ENCODE results near the gene SLC39A1.
"Not testable (repeated sequence)": the region's sequence is repeated elsewhere in the genome, so short reads cannot be mapped to it uniquely, and the experiment has no call there.

SLC39A1 gene, protein sequence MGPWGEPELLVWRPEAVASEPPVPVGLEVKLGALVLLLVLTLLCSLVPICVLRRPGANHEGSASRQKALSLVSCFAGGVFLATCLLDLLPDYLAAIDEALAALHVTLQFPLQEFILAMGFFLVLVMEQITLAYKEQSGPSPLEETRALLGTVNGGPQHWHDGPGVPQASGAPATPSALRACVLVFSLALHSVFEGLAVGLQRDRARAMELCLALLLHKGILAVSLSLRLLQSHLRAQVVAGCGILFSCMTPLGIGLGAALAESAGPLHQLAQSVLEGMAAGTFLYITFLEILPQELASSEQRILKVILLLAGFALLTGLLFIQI

DNA sequence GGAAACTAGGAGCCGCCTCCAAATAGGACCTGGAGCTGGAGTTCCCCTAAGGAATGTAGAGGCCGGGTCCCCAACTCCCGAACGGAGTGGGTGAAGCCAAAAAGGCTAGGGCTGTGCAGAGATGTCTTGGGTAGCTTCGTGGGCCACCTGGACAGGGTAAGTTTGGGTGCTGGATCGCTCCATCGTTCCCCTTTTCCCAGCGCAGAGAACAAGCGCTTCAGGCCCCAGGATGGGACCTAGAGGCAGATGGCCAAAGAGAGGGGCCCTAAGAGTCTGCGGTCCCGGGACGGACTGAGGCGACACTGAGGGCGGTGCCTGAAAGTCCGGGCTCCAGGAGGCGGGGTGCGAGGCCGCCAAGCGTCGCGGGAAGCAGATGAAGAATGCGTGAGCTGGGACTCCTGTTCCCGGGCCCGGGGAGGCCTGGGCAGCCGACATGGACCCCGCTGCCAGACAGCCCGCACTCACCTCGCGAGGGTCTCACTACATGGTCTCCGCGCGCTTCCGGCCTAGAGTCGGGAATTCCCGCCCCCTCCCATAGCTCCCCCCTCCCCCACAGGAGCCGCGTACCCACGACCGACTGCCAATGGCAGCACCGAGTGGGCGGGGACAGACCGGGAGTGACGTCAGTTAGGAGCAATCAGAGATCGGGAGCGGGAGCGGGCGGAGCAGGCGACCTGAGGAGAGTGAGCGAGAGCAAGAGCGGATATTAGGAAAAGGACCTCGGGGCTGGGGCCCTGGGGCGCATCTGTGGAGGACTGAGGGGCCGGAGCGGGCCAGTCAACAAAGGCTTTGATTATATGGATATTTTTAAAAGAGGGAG is at the start of gene SLC39A1:
Gene SLC39A1, minus strand, starts transcription at position 508 of the 820 bp plus-strand sequence. CDS start 822 bp downstream, outside the sequence.
- H3K36me3 ChIP-seq (ENCODE audit: insufficient read depth, low read length), result peaks cover 11% of the 10 kb centered on the region; the same call in 1 of the 2 replicates
- H3K9ac ChIP-seq (ENCODE audit: low read depth, low read length), result peak within 1 kb of the TSS; percentile 93
- H3K9me3 ChIP-seq (ENCODE audit: control insufficient read depth, insufficient read depth, low read length), result no peaks in the 10 kb centered on the region
- H3K4me1 ChIP-seq (ENCODE audit: insufficient read depth, low read length), result peaks cover 15% of the 10 kb centered on the region

DNA sequence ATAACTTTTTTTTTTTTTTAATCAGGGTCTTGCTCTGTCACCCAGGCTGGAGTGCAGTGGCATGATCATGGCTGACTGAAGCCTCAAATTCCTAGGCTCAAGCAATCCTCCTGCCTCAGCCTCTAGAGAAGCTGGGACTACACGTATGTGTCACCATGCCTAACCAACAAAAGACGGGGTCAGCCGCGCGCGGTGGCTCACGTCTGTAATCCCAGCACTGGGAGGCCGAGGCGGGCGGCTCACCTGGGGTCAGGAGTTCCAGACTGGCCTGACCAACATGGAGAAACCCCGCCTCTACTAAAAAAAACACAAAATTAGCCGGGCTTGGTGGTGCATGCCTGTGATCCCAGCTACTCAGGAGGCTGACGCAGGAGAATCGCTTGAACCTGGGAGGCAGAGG is 49.2 kb upstream of the SLC39A1 start:
- H3K9me3 ChIP-seq (ENCODE audit: control insufficient read depth, insufficient read depth, low read length); H3K36me3 ChIP-seq (ENCODE audit: insufficient read depth, low read length); H3K9ac ChIP-seq (ENCODE audit: low read depth, low read length); H3K4me1 ChIP-seq (ENCODE audit: insufficient read depth, low read length): not testable (repeated sequence)

DNA sequence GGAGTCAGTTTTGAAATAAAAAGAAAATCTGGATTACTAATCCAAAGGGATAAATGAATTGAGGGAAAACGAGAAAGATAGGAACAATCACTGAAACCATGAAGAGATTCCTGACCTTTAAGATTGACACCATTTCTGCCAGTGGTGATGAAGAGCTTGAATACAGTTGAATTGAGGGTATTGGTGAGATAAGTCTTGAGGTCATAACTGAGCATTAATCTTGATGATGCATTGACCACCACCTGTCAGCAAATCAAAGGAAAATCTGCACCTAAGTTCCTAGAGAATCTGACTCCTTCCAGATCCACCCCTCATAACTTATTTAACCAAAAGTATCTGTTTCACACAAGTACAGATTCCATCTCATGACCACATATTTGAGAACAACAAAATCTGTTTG is 48.8 kb upstream of the SLC39A1 start:
- Histone ChIP-seq H3K9me3 (ENCODE audit: control insufficient read depth, insufficient read depth, low read length) (no peaks in the 10 kb centered on the region), H3K36me3 (ENCODE audit: insufficient read depth, low read length) (no peaks in the 10 kb centered on the region), H3K9ac (ENCODE audit: low read depth, low read length) (no peak overlapping the region), H3K4me1 (ENCODE audit: insufficient read depth, low read length) (no peaks in the 10 kb centered on the region)

DNA sequence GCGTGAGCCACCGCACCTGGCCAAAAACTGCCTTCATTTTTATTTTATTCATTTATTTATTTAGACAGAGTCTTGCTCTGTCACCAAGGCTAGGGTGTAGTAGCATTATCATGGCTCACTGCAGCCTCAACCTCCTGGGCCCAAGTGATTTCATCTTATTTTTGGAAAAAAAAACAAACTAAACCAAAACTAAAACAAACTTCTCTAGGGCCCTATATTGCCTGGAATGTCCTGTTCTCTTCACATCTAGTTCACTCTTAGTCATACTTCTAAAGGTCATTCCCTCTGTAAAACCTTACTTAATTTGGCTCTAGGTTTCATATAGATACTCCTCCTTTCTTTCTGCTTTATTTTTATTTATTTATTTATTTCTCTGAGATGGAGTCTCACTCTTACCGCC is 42.8 kb upstream of the SLC39A1 start:
- Histone ChIP-seq H3K36me3 (ENCODE audit: insufficient read depth, low read length) (no peaks in the 10 kb centered on the region), H3K4me1 (ENCODE audit: insufficient read depth, low read length) (no peaks in the 10 kb centered on the region), H3K9ac (ENCODE audit: low read depth, low read length) (no peak overlapping the region), H3K9me3 (ENCODE audit: control insufficient read depth, insufficient read depth, low read length) (no peaks in the 10 kb centered on the region)

DNA sequence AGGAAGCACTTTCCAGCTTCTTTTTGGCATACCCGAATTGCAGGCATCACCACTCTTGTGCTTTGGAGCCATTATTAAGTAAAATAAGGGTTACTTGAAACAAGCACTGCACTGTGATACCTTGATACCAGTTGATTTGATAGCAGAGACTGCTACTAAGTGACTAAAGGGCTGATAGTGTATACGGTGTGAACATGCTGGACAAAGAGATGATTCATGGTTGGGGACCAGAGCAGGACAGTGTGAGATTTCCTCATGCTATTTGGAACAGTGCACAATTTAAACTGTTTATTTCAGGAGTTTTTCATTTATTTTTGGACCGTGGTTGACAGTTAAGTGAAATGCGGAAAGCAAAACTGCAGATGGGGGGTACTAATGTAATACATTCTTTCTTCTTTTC is 37.1 kb upstream of the SLC39A1 start:
- Histone ChIP-seq H3K9ac (ENCODE audit: low read depth, low read length) (no peak overlapping the region), H3K36me3 (ENCODE audit: insufficient read depth, low read length) (no peaks in the 10 kb centered on the region), H3K9me3 (ENCODE audit: control insufficient read depth, insufficient read depth, low read length) (no peaks in the 10 kb centered on the region), H3K4me1 (ENCODE audit: insufficient read depth, low read length) (no peaks in the 10 kb centered on the region)

DNA sequence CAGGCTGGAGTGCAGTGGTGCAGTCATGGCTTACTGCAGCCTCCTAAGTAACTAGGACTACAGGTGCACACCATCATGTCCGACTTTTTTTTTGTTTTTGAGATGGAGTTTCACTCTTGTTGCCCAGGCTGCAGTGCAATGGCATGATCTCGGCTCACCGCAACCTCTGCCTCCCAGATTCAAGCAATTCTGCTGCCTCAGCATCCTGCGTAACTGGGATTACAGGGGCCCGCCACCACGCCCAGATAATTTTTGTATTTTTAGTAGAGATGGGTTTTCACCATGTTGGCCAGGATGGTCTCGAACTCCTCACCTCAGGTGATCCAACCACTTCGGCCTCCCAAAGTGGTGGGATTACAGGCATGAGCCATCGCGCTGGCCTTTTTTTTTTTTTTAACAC is 33.5 kb upstream of the SLC39A1 start:
- not testable (repeated sequence) for H3K9me3 ChIP-seq (ENCODE audit: control insufficient read depth, insufficient read depth, low read length); H3K4me1 ChIP-seq (ENCODE audit: insufficient read depth, low read length); H3K9ac ChIP-seq (ENCODE audit: low read depth, low read length)
- peaks cover 14% of the 10 kb centered on the region for H3K36me3 ChIP-seq (ENCODE audit: insufficient read depth, low read length)

DNA sequence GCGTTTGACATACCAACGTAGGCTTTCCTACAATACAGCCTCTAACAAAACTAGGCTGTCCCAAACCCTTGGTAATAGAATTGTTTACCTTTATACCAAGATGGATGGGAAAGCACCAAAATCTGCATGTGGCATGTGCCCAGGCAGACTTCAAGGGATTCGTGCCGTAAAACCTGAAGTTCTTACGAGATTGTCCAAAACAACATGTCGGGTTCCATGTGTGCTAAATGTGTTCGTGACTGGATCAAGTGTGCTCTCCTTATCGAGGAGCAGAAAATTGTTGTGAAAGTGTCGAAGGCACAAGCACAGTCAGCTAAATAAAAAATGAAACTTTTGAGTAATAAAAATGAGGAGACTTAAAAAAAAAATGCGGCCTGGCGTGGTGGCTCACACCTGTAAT is 32.3 kb upstream of the SLC39A1 start:
- H3K9ac ChIP-seq (ENCODE audit: low read depth, low read length), result no peak overlapping the region

DNA sequence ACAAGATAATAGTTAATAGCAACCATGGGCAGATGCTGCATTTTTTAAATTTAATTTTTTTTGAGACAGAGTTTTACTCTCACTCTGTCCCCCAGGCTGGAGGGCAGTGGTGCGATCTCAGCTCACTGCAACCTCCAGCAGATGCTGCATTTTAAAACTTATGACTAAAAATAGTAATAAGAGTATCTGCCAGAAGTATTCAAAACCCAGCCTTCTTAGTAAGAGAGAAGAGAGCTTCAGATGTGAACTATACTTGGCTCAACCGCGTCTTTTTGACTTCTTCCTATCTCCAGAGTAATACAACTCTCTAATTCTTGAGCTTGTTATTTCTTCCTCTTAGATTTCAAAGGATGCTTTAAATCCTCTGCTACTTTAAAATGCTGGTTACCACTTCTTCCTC is 31.9 kb upstream of the SLC39A1 start:
- H3K9ac ChIP-seq (ENCODE audit: low read depth, low read length), result no peak overlapping the region
- no peaks in the 10 kb centered on the region for H3K9me3 ChIP-seq (ENCODE audit: control insufficient read depth, insufficient read depth, low read length)
- H3K36me3 ChIP-seq (ENCODE audit: insufficient read depth, low read length), result peaks cover 24% of the 10 kb centered on the region

More for the DNA sequence above, 32.3 kb upstream of the SLC39A1 start:
- Histone ChIP-seq H3K9me3 (ENCODE audit: control insufficient read depth, insufficient read depth, low read length) (no peaks in the 10 kb centered on the region), H3K36me3 (ENCODE audit: insufficient read depth, low read length) (peaks cover 24% of the 10 kb centered on the region), H3K4me1 (ENCODE audit: insufficient read depth, low read length) (peaks cover 5% of the 10 kb centered on the region; the same call in 1 of the 2 replicates)

DNA sequence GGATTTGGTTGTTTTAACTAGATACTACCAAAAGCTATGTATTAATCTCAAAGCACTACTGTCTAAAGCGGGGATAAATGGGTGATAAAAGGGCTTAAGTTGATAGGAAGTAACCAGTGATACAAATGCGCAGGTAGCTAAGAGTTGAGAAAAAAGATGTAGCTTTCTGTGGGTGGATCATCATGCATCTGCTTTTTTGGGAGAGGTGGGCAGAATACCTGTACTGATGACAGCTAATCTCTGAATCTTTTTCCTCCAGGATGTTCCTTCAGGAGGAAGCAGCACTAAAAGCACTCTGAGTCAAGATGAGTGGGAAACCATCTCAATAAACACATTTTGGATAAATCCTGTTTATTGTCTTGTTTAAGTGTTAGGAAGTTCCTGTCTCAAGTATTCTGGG is 28.5 kb upstream of the SLC39A1 start:
- Histone ChIP-seq H3K4me1 (ENCODE audit: insufficient read depth, low read length) (peaks cover 5% of the 10 kb centered on the region; the same call in 1 of the 2 replicates), H3K36me3 (ENCODE audit: insufficient read depth, low read length) (peaks cover 24% of the 10 kb centered on the region), H3K9me3 (ENCODE audit: control insufficient read depth, insufficient read depth, low read length) (no peaks in the 10 kb centered on the region), H3K9ac (ENCODE audit: low read depth, low read length) (peak overlapping the region; percentile 92)

More for the DNA sequence above, 31.9 kb upstream of the SLC39A1 start:
- peaks cover 5% of the 10 kb centered on the region; the same call in 1 of the 2 replicates for H3K4me1 ChIP-seq (ENCODE audit: insufficient read depth, low read length)

DNA sequence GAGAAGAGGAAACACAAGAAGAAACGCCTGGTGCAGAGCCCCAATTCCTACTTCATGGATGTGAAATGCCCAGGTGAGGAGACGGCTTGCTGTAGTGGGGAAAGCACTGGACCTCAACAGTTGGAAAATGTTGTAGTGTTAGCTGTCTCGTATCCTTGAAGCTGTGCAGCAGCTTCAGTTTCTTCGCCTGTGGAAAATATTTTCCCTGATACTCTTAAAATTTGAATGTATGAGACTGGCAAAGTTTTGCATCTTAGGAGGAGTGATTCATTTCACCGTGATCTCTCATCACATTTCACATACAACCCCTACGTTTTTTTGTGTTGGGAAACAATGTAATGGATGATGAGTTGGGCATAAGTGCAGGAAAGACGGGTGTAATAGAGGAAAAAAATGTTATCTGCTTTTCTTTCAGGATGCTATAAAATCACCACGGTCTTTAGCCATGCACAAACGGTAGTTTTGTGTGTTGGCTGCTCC is 27.9 kb upstream of the SLC39A1 start:
- Histone ChIP-seq H3K9ac (ENCODE audit: low read depth, low read length) (peak overlapping the region; percentile 92), H3K9me3 (ENCODE audit: control insufficient read depth, insufficient read depth, low read length) (no peaks in the 10 kb centered on the region), H3K4me1 (ENCODE audit: insufficient read depth, low read length) (peaks cover 5% of the 10 kb centered on the region; the same call in 1 of the 2 replicates), H3K36me3 (ENCODE audit: insufficient read depth, low read length) (peaks cover 24% of the 10 kb centered on the region)

DNA sequence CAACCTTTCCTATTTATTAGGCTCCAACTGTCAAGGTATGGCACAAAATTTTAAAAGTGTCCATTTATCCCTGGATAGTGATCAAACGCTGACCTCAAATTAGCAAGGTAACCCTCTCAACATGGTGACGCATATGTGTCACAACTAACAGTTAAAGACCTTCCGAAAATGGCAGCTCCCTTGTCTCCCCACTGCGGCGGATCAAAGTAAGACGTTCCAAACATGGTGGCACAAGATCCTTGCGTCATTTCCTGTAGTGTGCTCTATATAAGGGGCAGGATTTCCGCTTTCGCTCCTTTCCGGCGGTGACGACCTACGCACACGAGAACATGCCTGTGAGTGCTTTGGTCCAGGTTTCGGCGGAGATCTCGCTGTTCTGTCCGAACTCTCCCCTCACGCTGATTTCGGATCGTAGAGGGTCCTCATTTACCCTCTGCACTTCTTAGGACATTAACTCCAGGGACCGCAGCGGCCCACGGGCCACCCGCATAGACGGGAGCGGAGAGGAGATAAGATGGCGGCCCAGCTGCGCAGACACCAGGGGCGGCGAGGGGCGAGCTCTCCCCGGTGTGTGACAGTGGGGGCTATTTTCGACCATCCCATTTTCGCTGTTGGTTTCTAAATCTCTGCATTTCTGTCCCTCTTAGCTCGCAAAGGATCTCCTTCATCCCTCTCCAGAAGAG is 27.3 kb upstream of the SLC39A1 start, which contains the start of gene RPS27:
Gene RPS27, plus strand, starts transcription at position 295 of the 683 bp plus-strand sequence. Its CDS starts 35 bp downstream, at position 330.
- peak within 1 kb of the TSS; percentile 92 for H3K9ac ChIP-seq (ENCODE audit: low read depth, low read length)
- H3K9me3 ChIP-seq (ENCODE audit: control insufficient read depth, insufficient read depth, low read length), result no peaks in the 10 kb centered on the region
- peaks cover 5% of the 10 kb centered on the region; the same call in 1 of the 2 replicates for H3K4me1 ChIP-seq (ENCODE audit: insufficient read depth, low read length)
- peaks cover 24% of the 10 kb centered on the region for H3K36me3 ChIP-seq (ENCODE audit: insufficient read depth, low read length)

DNA sequence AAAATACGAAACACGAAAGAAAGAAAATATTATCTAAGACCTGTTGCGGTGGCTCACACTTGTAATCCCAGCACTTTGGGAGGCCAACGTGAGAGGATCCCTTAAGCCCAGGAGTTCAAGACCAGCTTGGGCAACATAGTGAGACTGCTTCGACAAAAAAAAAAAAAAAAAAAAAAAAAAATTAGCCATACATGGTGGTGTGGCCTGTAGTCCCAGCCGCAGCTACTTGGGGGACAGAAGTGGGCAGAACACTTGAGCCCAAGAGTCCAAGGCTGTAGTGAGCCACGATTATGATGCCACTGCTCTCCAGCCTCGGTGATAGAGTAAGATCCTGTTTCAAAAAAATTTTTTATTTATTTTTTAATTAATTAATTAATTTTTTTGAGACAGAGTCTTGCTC is 24.3 kb upstream of the SLC39A1 start:
- Histone ChIP-seq H3K9me3 (ENCODE audit: control insufficient read depth, insufficient read depth, low read length) (no peaks in the 10 kb centered on the region), H3K9ac (ENCODE audit: low read depth, low read length) (no peak overlapping the region), H3K4me1 (ENCODE audit: insufficient read depth, low read length) (peaks cover 16% of the 10 kb centered on the region), H3K36me3 (ENCODE audit: insufficient read depth, low read length) (peaks cover 16% of the 10 kb centered on the region)

DNA sequence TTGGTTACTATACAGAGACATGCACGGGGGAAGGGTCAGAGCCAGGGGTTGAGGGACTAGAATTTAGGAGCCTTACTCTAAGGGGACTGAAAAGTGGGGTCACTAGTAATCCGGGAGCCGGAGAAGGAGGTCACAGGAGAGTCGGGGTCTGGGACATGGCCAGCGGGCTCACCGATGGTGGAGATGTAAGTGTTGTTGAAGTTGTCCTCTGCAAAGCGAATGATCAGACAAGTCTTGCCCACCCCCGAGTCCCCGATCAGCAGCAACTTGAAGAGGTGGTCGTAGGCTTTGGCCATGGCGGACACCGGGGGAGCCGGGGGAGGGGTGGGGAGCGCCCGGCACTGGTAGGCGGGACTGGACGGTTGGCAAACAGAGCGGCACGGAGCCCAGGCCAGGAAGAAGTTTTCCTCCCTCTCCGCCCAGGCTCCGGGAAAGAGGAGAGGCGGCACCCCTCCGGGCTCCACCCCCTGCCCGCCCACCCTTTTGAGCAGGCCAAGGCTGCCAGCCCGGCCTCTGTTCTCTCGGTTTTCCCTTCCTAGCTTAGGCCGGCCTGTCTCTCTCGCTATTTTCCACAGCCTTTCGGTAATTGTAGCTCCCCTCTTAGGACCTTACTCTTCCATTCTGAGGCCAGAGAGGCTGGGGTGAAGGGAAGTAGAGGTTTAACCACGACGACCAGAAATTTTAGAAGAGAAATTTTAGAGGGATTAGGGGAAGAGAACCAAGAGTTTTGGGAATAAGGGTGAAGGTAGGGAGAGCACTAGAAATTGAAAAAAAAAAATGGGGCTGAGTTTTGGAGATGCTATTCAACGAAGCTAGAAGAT is 22.8 kb upstream of the SLC39A1 start, which contains the start of gene RAB13:
Gene RAB13, minus strand, starts transcription at position 399 of the 821 bp plus-strand sequence. Its CDS starts 103 bp downstream, at position 296.
- Histone ChIP-seq H3K36me3 (ENCODE audit: insufficient read depth, low read length) (peaks cover 8% of the 10 kb centered on the region), H3K9me3 (ENCODE audit: control insufficient read depth, insufficient read depth, low read length) (no peaks in the 10 kb centered on the region), H3K4me1 (ENCODE audit: insufficient read depth, low read length) (peaks cover 11% of the 10 kb centered on the region), H3K9ac (ENCODE audit: low read depth, low read length) (peak within 1 kb of the TSS; percentile 81)
